Measurements from ENCODE around the gene ATP11C.
"Not testable (repeated sequence)": the region's sequence is repeated elsewhere in the genome, so short reads cannot be mapped to it uniquely, and the experiment has no call there.

Gene ATP11C

DNA sequence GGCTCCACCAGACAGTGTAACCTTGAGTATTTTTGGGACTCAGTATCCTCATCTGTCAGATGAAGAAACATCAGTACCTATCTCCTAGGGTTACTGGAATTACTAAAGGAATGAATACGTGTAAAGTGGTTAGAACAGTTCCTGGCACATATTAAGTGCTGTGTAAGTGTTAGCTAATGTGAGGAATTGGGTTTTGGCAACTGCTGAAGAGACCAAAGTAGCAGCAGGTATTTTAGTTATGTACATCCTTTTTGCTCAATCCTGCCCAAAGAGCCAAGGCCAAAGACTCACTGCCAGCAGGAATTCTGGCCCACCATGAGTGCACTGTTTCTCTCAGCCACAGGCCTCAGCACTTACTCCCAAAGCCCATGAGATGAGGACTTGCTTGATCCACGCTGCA, 208.2 kb downstream of the ATP11C start:
- no peak for DNase-seq (ENCODE audit: low read depth in 2 of 2)

DNA sequence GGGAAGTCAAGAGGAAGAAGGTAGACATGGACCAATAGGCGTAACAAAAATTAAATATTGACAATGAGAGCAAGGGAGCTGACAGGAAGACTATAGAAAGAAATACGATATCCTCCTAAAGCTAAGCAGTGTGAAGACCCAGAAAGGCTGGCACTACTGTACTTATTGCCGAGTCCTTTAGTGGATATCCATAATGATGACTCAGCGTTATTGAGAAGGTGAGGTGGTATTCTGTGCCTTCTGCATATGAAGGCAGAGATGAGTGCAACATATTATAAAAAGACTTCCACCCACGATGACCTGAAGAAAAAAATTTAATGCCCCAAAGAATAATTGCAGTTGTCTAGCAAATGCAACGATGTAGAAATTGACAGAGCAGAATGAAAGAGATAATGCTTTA, 211.9 kb downstream of the ATP11C start:
- no peak for DNase-seq (ENCODE audit: low read depth in 2 of 2)

GRCh38 chrX:139720136-139720535, 212.7 kb downstream of the ATP11C start:
- DNase-seq (ENCODE audit: low read depth in 2 of 2): no peak

- DNase-seq (ENCODE audit: low read depth in 2 of 2): no peak
Observed at GRCh38 chrX:139708067-139708466, 224.8 kb downstream of the ATP11C start, which contains the start of gene MCF2. MCF2 (minus strand) TSS chrX:139708167; CDS start chrX:139651744, 56,423 bp downstream.

DNA sequence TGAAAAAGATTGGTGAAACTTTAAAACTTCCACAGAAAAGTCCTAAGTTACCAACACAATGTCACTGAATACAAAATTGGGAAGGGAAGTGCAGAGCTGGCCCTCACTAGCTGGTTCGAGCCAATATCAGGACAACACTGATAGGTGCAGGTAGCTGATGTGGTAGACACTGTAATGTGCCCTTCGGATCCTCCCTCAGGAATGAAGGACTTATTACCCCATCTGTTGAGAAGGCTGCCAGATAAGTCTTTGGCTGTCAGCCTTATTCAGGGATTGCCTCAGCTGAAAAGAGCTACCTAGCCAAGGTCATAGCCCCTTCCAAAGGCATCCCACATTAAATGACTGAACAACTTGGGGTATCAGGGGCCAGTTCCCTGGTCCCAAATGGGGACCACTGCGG, 230.2 kb downstream of the ATP11C start:
- DNase-seq (ENCODE audit: low read depth in 2 of 2): no peak

- no peak for DNase-seq (ENCODE audit: low read depth in 2 of 2)
Observed at GRCh38 chrX:139692908-139693307, 239.9 kb downstream of the ATP11C start.

GRCh38 chrX:139692506-139692849, 240.4 kb downstream of the ATP11C start:
- DNase-seq (ENCODE audit: low read depth in 2 of 2): no peak

DNA sequence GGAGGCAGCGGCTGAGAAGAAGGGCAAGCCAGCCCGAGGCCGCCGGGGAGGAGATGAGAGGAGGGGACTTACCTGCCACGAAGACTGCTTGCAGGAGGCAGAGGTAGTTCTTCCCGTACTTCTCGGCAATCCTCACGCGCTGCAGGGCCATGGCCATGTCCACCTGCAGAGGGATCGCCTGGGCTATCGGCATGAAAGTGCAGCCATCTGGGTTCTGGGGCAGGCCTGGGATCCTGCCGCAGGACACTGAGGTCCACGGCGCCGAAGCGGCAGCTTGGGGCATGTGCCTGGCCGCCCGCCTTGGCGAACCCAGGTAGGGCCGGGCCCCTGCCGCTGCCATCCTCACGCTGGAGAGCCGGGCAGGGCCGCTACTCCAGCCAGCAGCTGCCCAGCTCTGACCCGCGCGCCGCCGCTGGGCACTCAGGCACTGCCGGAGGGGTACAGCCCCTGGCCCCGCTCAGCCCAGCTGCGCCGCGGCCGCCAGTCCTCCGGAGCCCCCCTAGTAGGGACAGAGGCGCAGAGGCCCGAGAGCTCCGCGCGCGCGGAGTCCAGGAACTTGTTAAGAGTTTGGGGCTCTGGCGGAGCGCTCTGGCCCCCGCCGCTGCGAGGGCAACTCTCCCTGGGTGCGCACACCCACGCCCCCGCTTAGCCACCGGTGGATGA, 240.9 kb downstream of the ATP11C start:
- no peak for DNase-seq (ENCODE audit: low read depth in 2 of 2)

DNA sequence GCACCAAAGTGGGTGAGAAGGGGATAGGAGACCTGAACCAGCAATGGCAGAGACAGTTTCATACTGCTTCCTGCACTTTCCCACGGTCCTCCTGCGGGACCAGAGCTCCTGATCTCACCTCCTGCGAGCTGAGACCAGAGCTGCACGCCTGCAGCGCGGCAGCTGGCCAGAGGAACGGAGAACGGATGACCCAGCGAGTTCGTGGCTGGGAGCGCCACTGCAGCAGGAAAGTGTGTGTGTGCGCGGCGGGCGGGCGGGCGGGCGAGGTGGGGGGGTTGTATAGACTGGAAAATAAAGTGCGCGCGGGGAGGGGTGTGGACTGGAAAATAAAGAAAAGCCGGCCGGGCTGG, 241.4 kb downstream of the ATP11C start:
- DNase-seq (ENCODE audit: low read depth in 2 of 2): no peak

DNA sequence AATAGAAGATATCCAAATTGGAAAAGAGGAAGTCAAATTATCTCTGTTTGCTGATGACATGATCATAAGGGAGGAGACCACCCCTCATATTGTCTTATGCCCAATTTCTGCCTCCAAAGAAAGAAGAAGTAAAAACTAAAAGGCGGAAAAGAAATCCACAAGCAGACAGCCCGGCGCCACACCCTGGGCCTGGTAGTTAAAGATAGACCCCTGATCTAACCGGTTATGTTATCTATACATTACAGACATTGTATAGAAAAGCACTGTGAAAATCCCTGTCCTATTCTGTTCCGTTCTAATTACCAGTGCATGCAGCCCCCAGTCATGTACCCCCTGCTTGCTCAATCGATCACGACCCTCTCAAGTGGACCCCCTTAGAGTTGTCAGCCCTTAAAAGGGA, 247.7 kb downstream of the ATP11C start:
- not testable (repeated sequence) for DNase-seq (ENCODE audit: low read depth in 2 of 2)

DNA sequence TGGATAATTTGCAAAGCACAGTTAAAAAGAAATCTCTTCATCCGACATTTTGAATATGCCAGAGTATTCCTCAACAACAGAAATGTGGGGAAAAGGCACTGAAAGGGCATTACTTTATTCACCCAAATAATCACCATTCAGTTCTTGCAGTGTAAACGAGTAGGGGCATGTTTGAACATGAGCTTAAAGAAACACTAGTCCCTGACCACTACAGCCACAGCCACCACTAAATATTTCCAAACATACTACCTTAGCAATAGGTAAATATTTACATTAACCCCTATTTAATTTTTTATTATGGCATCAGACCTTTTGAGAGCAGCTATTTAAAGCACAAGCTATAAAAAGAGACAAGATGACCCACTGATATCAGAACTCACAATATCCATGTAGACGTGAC, 252.5 kb downstream of the ATP11C start:
- no peak for DNase-seq (ENCODE audit: low read depth in 2 of 2)

Data from stimulated activated CD4-positive, alpha-beta T cell treated with anti-CD3 and anti-CD28 coated beads, Interleukin-1b, Interleukin-23, amount 100 ng/mL, for 1 hour (primary cell).